Epithelial cell of esophagus (primary cell): ENCODE results near the gene MAD1L1.

Source experiments
- DNase-seq: peaks from one replicate; pipeline ENCODE4 v3.0.0; 2010; ENCODE audit warnings: low read depth
- H3K4me3 ChIP-seq: 2 replicates; pipeline ENCODE4 v1.5.1; 2011; ENCODE audit warnings: mild to moderate bottlenecking, low read length, control low read depth
- TF ChIP-seq, protein P1 (sequence below): IDR thresholded peaks from 2 replicates; pipeline ENCODE4 v1.5.1; 2011; ENCODE audit warnings: low read depth, mild to moderate bottlenecking, low read length, control low read depth, inconsistent platforms; ENCODE audit not compliant: insufficient read depth; ENCODE audit errors: missing control alignments

The MAD1L1 gene

GRCh38 chr7:2120251-2120660, 112.5 kb downstream of the MAD1L1 start:
- TF ChIP-seq, protein P1, sequence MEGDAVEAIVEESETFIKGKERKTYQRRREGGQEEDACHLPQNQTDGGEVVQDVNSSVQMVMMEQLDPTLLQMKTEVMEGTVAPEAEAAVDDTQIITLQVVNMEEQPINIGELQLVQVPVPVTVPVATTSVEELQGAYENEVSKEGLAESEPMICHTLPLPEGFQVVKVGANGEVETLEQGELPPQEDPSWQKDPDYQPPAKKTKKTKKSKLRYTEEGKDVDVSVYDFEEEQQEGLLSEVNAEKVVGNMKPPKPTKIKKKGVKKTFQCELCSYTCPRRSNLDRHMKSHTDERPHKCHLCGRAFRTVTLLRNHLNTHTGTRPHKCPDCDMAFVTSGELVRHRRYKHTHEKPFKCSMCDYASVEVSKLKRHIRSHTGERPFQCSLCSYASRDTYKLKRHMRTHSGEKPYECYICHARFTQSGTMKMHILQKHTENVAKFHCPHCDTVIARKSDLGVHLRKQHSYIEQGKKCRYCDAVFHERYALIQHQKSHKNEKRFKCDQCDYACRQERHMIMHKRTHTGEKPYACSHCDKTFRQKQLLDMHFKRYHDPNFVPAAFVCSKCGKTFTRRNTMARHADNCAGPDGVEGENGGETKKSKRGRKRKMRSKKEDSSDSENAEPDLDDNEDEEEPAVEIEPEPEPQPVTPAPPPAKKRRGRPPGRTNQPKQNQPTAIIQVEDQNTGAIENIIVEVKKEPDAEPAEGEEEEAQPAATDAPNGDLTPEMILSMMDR = no peak
- H3K4me3 ChIP-seq = no peak overlapping the region
- no peak for DNase-seq

- TF ChIP-seq, protein P1 = no peak
- peak; percentile 63 for DNase-seq
- no peak overlapping the region for H3K4me3 ChIP-seq
These were observed 114.0 kb downstream of the MAD1L1 start for GRCh38 chr7:2118630-2119190.

DNA sequence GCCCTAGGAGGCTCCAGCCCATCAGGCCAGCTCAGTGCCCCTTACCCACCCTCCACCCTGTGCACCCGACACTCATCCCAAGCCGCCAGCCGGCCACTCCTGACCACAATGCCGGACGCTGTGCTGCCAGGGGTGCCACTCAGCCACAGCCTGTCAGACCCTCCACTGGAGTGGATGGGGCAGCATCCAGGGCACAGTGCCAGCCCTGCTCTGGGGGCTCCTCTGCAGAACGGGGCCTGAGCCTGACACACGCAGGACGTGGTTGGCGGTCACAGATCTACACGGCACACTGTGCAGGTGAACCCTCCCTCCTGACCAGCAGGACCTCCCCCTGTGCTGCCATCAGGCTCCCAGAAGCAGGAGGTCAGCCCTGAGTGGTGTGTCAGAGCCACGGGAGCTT, 114.7 kb downstream of the MAD1L1 start:
- TF ChIP-seq, protein P1 = no peak
- no peak for DNase-seq
- H3K4me3 ChIP-seq = no peak overlapping the region

GRCh38 chr7:2117646-2118045, 115.1 kb downstream of the MAD1L1 start:
- DNase-seq = no peak
- TF ChIP-seq, protein P1 = no peak
- no peak overlapping the region for H3K4me3 ChIP-seq

DNA sequence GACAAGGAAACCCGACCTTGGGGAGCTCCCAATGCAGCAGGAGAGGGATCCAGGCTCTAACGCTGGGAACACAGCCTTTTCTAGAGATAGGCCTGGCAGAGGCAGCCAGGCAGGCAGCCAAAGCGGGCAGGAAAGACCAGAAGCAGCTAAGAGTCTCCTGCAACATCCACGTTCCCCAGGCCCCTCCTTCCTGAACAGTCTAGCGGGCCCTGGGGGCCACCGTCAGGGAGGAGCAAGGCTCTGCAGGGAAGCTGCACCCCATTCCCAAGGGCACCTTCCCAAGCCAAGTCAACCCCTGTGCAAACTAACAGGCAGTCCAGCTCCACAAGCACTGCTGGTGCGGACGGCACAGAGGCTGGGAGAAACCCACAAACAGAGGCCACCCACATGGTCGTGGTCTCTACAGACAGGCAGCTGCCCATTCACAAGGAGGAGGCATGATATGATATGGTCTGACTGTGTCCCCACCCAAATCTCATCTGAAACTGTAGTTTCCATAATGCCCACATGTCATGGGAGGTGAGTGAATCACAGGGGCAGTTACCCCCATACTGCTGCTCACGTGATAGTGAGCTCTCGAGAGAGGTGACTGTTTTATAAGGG, 115.7 kb downstream of the MAD1L1 start:
- H3K4me3 ChIP-seq = no peak overlapping the region
- TF ChIP-seq, protein P1 = no peak
- DNase-seq = no peak

DNA sequence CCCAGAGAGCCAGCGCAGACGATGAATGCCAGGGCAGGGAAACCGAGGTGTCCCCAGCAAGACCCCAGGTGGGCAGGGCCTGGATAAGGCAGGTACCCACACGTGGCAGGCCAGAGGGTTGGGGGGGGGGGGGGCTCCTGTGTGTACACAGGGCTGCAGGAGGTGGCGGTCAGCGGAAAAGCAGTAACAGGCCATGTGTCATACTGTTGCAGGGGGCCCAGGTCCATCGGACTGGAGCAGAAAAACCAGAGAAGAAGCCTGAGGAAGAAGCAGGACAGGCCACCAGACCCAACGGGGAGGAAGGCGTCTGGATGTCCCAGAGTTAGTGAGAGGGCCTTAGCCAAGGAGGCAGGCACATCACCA, 116.3 kb downstream of the MAD1L1 start:
- TF ChIP-seq, protein P1 = no peak
- no peak for DNase-seq
- H3K4me3 ChIP-seq = no peak overlapping the region
